NT2/D1 (cell line): ENCODE measurements around the gene MAP3K8.
"Not testable (repeated sequence)": the region's sequence is repeated elsewhere in the genome, so short reads cannot be mapped to it uniquely, and the experiment has no call there.

ENCODE experiments used
- DNase-seq: peaks from one replicate; pipeline ENCODE4 v3.0.0-alpha.2; 2011; ENCODE audit warnings: low read depth, low spot score
- H3K27me3 ChIP-seq: 2 replicates; pipeline ENCODE4 v1.6.0; 2011; ENCODE audit warnings: mild to moderate bottlenecking; ENCODE audit not compliant: insufficient read length, insufficient read depth
- H3K36me3 ChIP-seq: 2 replicates; pipeline ENCODE4 v1.6.1; 2011; ENCODE audit warnings: mild to moderate bottlenecking, low read length, mixed read lengths; ENCODE audit not compliant: insufficient read depth, insufficient read length
- H3K4me1 ChIP-seq: 2 replicates; pipeline ENCODE4 v1.5.1; 2011; ENCODE audit not compliant: insufficient read depth, insufficient read length
- H3K4me3 ChIP-seq: 2 replicates; pipeline ENCODE4 v1.5.1; 2011; ENCODE audit warnings: low read depth; ENCODE audit not compliant: insufficient read length
- H3K9ac ChIP-seq: 2 replicates; pipeline ENCODE4 v1.6.0; 2011; ENCODE audit warnings: low read depth; ENCODE audit not compliant: insufficient read length
- H3K9me3 ChIP-seq: 2 replicates; pipeline ENCODE4 v1.5.1; 2011; ENCODE audit warnings: mild to moderate bottlenecking, low read length; ENCODE audit not compliant: insufficient read depth
- SUZ12 ChIP-seq: IDR thresholded peaks from 2 replicates; pipeline ENCODE4 v1.6.1; 2011; ENCODE audit not compliant: insufficient read length, insufficient read depth; ENCODE audit errors: extremely low read depth
- YY1 ChIP-seq: IDR thresholded peaks from 2 replicates; pipeline ENCODE4 v1.6.1; 2011; ENCODE audit not compliant: insufficient read length, insufficient read depth
- ZNF274 ChIP-seq: IDR thresholded peaks from 2 replicates; pipeline ENCODE4 v1.6.1; 2011; ENCODE audit warnings: mild to moderate bottlenecking, low read depth, low read length

The MAP3K8 gene

GRCh38 chr10:30422981-30423654, 10.9 kb upstream of the MAP3K8 start:
- Histone ChIP-seq H3K36me3 (no peaks in the 10 kb centered on the region), H3K9ac (no peak overlapping the region), H3K4me1 (peaks cover 8% of the 10 kb centered on the region), H3K9me3 (no peaks in the 10 kb centered on the region), H3K4me3 (no peak overlapping the region), H3K27me3 (no peaks in the 10 kb centered on the region)
- TF ChIP-seq SUZ12 (no peak), ZNF274 (no peak), YY1 (no peak)
- DNase-seq, result peak; percentile 32

- not testable (repeated sequence) for H3K36me3 ChIP-seq, H3K4me1 ChIP-seq, H3K9me3 ChIP-seq, H3K4me3 ChIP-seq, H3K9ac ChIP-seq, DNase-seq, H3K27me3 ChIP-seq
Observed at GRCh38 chr10:30423655-30424275, 10.2 kb upstream of the MAP3K8 start.

GRCh38 chr10:30425336-30426075, 8.5 kb upstream of the MAP3K8 start:
- TF ChIP-seq ZNF274, result no peak
- TF ChIP-seq YY1, result no peak
- TF ChIP-seq SUZ12, result no peak
- peaks cover 8% of the 10 kb centered on the region for H3K4me1 ChIP-seq
- H3K9ac ChIP-seq, result no peak overlapping the region
- no peak for DNase-seq
- no peak overlapping the region for H3K4me3 ChIP-seq
- no peaks in the 10 kb centered on the region for H3K27me3 ChIP-seq
- no peaks in the 10 kb centered on the region for H3K9me3 ChIP-seq
- H3K36me3 ChIP-seq, result no peaks in the 10 kb centered on the region

GRCh38 chr10:30430544-30431298, 3.3 kb upstream of the MAP3K8 start:
- Histone ChIP-seq H3K4me3 (no peak overlapping the region), H3K27me3 (no peaks in the 10 kb centered on the region), H3K4me1 (peaks cover 9% of the 10 kb centered on the region), H3K9me3 (no peaks in the 10 kb centered on the region), H3K9ac (no peak overlapping the region), H3K36me3 (no peaks in the 10 kb centered on the region)
- DNase-seq, result no peak
- TF ChIP-seq SUZ12 (no peak), YY1 (no peak), ZNF274 (no peak)

GRCh38 chr10:30431435-30431911, 2.5 kb upstream of the MAP3K8 start:
- H3K27me3 ChIP-seq, result no peaks in the 10 kb centered on the region
- no peaks in the 10 kb centered on the region for H3K36me3 ChIP-seq

GRCh38 chr10:30432622-30433305, 1.2 kb upstream of the MAP3K8 start:
- H3K9ac ChIP-seq, result peak overlapping the region; percentile 79
- H3K27me3 ChIP-seq, result no peaks in the 10 kb centered on the region
- H3K9me3 ChIP-seq, result no peaks in the 10 kb centered on the region
- peaks cover 6% of the 10 kb centered on the region for H3K36me3 ChIP-seq
- H3K4me3 ChIP-seq, result peak overlapping the region; percentile 52
- no peak for TF ChIP-seq ZNF274
- TF ChIP-seq YY1, result no peak
- no peak for TF ChIP-seq SUZ12
- peaks cover 6% of the 10 kb centered on the region for H3K4me1 ChIP-seq
- no peak for DNase-seq

More at GRCh38 chr10:30431435-30431911, 2.5 kb upstream of the MAP3K8 start:
- Histone ChIP-seq H3K9ac (no peak overlapping the region), H3K4me3 (no peak overlapping the region), H3K9me3 (no peaks in the 10 kb centered on the region), H3K4me1 (peaks cover 9% of the 10 kb centered on the region)
- DNase-seq, result no peak
- no peak for TF ChIP-seq SUZ12
- no peak for TF ChIP-seq ZNF274
- TF ChIP-seq YY1, result no peak
